C4-2B (cell line): ENCODE data around the gene FZD10.

ENCODE experiments used
- H3K27ac ChIP-seq: fragments of 450-650 bp; 2 replicates; pipeline ENCODE4 v1.5.1; 2017
- ZFX ChIP-seq: fragments of 450-650 bp; IDR thresholded peaks from 2 replicates; pipeline ENCODE4 v1.6.1; 2017
- TF ChIP-seq, protein P1 (sequence below): fragments of 450-650 bp; conservative IDR thresholded peaks from 2 replicates; pipeline ENCODE4 v1.5.1; 2017; ENCODE audit warnings: mild to moderate bottlenecking

FZD10 gene

DNA sequence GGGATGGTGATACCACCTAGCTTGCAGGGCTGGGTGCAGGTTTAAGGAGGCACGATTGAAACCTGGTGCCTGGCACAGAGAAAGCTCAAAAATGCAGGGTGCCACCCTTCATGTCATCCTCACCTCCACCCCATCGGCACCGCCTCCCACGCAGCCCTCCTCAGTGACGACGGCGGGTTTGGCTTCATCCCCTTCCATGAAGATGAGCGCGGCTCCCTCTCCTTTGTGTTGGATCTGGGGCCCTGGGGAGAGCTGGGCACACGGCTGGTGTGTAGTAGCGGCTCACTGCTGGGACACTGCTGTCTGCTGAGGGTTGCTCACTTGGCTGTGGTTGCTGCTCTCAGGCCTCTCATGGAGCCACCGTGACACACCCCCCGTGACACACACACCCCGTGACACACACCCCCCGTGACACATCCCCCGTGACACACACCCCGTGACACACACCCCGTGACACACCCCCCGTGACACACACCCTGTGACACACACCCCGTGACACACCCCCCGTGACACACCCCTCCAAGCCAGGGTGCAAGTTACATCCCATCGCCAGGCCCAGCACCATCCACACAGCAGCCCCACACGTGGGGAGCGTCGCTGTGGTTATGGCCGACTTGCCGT, 42.9 kb upstream of the FZD10 start:
- no peak for TF ChIP-seq ZFX
- TF ChIP-seq, protein P1, sequence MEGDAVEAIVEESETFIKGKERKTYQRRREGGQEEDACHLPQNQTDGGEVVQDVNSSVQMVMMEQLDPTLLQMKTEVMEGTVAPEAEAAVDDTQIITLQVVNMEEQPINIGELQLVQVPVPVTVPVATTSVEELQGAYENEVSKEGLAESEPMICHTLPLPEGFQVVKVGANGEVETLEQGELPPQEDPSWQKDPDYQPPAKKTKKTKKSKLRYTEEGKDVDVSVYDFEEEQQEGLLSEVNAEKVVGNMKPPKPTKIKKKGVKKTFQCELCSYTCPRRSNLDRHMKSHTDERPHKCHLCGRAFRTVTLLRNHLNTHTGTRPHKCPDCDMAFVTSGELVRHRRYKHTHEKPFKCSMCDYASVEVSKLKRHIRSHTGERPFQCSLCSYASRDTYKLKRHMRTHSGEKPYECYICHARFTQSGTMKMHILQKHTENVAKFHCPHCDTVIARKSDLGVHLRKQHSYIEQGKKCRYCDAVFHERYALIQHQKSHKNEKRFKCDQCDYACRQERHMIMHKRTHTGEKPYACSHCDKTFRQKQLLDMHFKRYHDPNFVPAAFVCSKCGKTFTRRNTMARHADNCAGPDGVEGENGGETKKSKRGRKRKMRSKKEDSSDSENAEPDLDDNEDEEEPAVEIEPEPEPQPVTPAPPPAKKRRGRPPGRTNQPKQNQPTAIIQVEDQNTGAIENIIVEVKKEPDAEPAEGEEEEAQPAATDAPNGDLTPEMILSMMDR: no peak
- no peak overlapping the region for H3K27ac ChIP-seq

GRCh38 chr12:130120012-130120805, 42.1 kb upstream of the FZD10 start:
- TF ChIP-seq, protein P1: no peak
- no peak for TF ChIP-seq ZFX
- no peak overlapping the region for H3K27ac ChIP-seq

DNA sequence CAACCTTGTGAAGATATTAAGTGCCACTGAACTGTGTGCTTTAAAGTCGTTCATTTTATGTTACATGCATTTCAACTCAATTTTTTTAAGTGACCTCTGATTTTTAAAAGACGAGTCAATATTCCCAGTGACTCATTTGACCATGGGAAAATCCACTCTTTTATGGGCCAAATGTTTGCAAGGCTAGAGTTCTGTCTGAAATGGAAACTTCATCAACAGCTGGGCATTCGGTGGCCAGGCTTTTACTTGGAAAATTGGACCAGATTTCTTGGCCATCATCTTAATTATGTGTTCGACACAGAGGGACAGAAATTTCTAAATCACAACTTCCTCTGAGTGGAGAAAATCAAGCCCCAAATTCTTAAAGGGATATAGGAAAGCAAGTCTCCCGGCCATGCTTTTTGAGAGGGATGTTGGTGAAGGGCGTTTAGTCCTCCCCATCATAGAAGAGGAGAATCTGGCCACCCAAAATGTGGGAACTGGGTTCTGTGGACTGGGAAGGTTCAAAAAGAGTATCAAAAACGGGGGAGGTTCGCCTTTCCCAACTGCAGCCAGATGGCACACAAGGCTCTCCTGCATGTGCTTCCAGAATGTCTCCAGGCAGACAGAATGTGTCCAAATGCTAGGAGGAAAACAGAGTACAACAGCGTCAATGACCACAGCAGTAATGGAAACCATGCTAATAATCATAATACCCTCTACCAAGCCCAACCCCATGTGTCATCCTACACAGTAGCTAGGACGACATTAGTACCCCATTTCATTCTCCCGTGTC, 40.9 kb upstream of the FZD10 start:
- no peak overlapping the region for H3K27ac ChIP-seq
- TF ChIP-seq ZFX: no peak
- TF ChIP-seq, protein P1: no peak

GRCh38 chr12:130122356-130122755, 39.9 kb upstream of the FZD10 start:
- TF ChIP-seq, protein P1: no peak
- TF ChIP-seq ZFX: no peak

DNA sequence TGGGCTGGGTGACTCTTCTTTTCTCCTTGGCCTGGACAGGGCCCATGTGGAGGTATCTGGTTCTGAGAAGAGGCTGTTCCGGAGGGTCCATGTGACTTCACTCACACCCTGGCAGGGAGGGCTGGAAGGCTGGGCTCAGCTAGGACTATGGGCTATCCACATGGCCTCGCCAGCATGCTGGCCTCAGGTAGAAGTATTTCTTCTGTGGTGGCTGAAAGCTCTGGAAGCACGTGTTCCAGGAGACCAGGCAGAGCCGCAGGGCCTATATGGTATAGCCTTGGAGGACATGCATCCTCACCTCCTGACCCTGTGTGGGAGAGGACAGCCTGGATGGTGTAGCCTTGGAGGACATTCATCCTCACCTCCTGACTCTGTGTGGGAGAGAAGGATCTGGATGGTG, 38.2 kb upstream of the FZD10 start:
- no peak for TF ChIP-seq ZFX
- TF ChIP-seq, protein P1: no peak
- no peak overlapping the region for H3K27ac ChIP-seq

More at GRCh38 chr12:130122356-130122755, 39.9 kb upstream of the FZD10 start:
- no peak overlapping the region for H3K27ac ChIP-seq

DNA sequence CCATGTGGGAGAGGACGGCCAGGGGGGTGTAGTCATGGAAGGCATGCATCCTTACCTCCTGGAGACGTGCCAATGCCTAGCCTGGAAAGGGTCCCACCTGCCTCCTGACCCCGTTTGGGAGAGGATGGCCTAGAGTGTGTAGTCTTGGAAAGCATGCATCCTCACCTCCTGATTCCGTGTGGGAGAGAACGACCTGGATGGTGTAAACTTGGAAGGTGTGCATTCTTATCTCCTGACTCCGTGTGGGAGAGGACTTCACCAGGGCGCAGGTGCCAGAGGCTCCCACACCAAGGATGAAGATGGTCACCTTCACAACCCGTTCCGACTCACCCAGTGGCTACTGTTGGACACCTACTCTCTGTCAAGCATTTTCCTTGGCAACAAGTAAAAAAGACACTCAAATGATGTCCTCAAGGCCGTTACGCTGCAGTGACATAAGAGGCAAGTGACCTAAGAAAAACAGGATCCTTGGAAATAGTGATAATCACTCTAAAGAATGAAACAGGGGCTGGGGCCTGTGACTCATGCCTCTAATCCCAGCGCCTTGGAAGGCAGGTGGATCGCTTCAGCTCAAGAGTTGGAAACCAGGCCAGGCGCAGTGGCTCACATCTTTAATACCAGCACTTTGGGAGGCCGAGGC, 37.5 kb upstream of the FZD10 start:
- no peak overlapping the region for H3K27ac ChIP-seq
- TF ChIP-seq, protein P1: no peak
- no peak for TF ChIP-seq ZFX
